PC-3 (cell line): ENCODE data around the gene PSMB4. TPM values are rescaled to one million over a fixed set of nuclear protein-coding genes. Genes with fewer than 3 reads are reported as not detected.

Experiments
- ATAC-seq: fragments of 200-7000 bp; cut with Tn5 transposase; 2 replicates; pipeline ENCODE4 v1.9.1; 2020; ENCODE audit warnings: mild to moderate bottlenecking, moderate library complexity
- BruUV-seq: library from RNA; stranded (reverse); fragments of 400-500 nt; replicated peaks from 2 replicates; lab custom pipeline; 2021; lab: Mats Ljungman, UMichigan
- CTCF ChIA-PET: fragments of 300-600 bp; sonication (Branson Sonifier 250); formaldehyde crosslinking; loops from one replicate; lab custom pipeline; 2022; ENCODE audit warnings: antibody characterized with exemption; lab: Charles Lee
- POLR2A ChIA-PET: fragments of 300-600 bp; sonication (Branson Sonifier 250); formaldehyde crosslinking; loops from one replicate; lab custom pipeline; 2022; ENCODE audit warnings: antibody characterized with exemption; ENCODE audit not compliant: unreplicated experiment; lab: Charles Lee
- DNase-seq: peaks from one replicate; pipeline ENCODE4 v3.0.0-alpha.2; 2015
- H2AFZ ChIP-seq: fragments of 300-600 bp; sonication (generic); 2 replicates; pipeline ENCODE4 v1.6.0; 2016; ENCODE audit warnings: antibody characterized with exemption, low read length
- H3F3A ChIP-seq: fragments of 300-600 bp; sonication (generic); one replicate; pipeline ENCODE4 v1.6.0; 2017; ENCODE audit warnings: antibody characterized with exemption, low read length, control low read depth, mild to moderate bottlenecking; ENCODE audit not compliant: unreplicated experiment
- H3K27ac ChIP-seq: fragments of 300-600 bp; sonication (generic); 2 replicates; pipeline ENCODE4 v1.5.1; 2016; ENCODE audit warnings: mild to moderate bottlenecking, low read length
- H3K27me3 ChIP-seq: fragments of 300-600 bp; sonication (generic); 2 replicates; pipeline ENCODE4 v1.6.1; 2016; ENCODE audit warnings: low read length, mixed read lengths
- H3K36me3 ChIP-seq: fragments of 300-600 bp; sonication (generic); 2 replicates; pipeline ENCODE4 v1.6.1; 2016; ENCODE audit warnings: low read depth, mixed run types, low read length, mixed read lengths
- H3K4me1 ChIP-seq: fragments of 300-600 bp; sonication (generic); 2 replicates; pipeline ENCODE4 v1.5.1; 2016; ENCODE audit warnings: low read length; ENCODE audit not compliant: insufficient read depth
- H3K4me2 ChIP-seq: fragments of 300-600 bp; sonication (generic); 2 replicates; pipeline ENCODE4 v1.6.0; 2016; ENCODE audit warnings: low read length
- H3K4me3 ChIP-seq: fragments of 300-600 bp; sonication (generic); 2 replicates; pipeline ENCODE4 v1.5.1; 2016; ENCODE audit warnings: mild to moderate bottlenecking, low read length, mixed read lengths
- H3K79me2 ChIP-seq: fragments of 300-600 bp; sonication (generic); 2 replicates; pipeline ENCODE4 v1.6.1; 2017; ENCODE audit warnings: low read length, mixed read lengths
- H3K9ac ChIP-seq: fragments of 300-600 bp; sonication (generic); 2 replicates; pipeline ENCODE4 v1.6.0; 2016; ENCODE audit warnings: mild to moderate bottlenecking, low read length
- H3K9me2 ChIP-seq: fragments of 300-600 bp; sonication (generic); replicated peaks from 2 replicates; pipeline ENCODE4 v1.6.1; 2016; ENCODE audit warnings: mixed run types, low read length, mixed read lengths
- H3K9me3 ChIP-seq: fragments of 300-600 bp; sonication (generic); 2 replicates; pipeline ENCODE4 v1.6.1; 2016; ENCODE audit warnings: low read length, mixed read lengths
- H4K20me1 ChIP-seq: fragments of 300-600 bp; sonication (generic); 2 replicates; pipeline ENCODE4 v1.6.1; 2016; ENCODE audit warnings: low read length, mixed read lengths
- CTCF ChIP-seq: fragments of 300-600 bp; sonication (generic); conservative IDR thresholded peaks from 2 replicates; pipeline ENCODE4 v1.5.1; 2017; ENCODE audit warnings: antibody characterized with exemption, low read depth, mild to moderate bottlenecking, low read length
- EZH2 ChIP-seq: fragments of 300-600 bp; sonication (generic); IDR thresholded peaks from one replicate; pipeline ENCODE4 v1.6.1; 2017; ENCODE audit warnings: antibody characterized with exemption, mild to moderate bottlenecking, low read length; ENCODE audit not compliant: unreplicated experiment
- EZH2phosphoT487 ChIP-seq: fragments of 300-600 bp; sonication (generic); IDR thresholded peaks from 2 replicates; pipeline ENCODE4 v1.6.1; 2018; ENCODE audit warnings: mild to moderate bottlenecking, antibody characterized with exemption, low read length, borderline replicate concordance
- intact Hi-C: fragments of 100-400 bp; cut with micrococcal nuclease; formaldehyde crosslinking; loops from 2 replicates; pipeline ENCODE4 v1.9.0; 2023
- total RNA-seq: library from RNA; depleted of rRNA; stranded (reverse); fragments of >200 nt; gene quantifications from 2 replicates; pipeline ENCODE4 v1.2.3, GENCODE V29; 2014

Gene PSMB4
- total RNA-seq, 1 experiment from 2014 or later: 818 TPM

- ATAC-seq (peak; percentile 48), DNase-seq (peak; percentile 40)
- Histone ChIP-seq H3K9ac (no peak overlapping the region), H3K27ac (no peak overlapping the region), H3K4me3 (peak overlapping the region; percentile 61), H3K9me2 (no peaks in the 10 kb centered on the region), H3K79me2 (no peaks in the 10 kb centered on the region), H3K36me3 (no peaks in the 10 kb centered on the region), H3K4me1 (peaks cover 31% of the 10 kb centered on the region), H3K27me3 (no peaks in the 10 kb centered on the region), H2AFZ (no peak overlapping the region), H3K9me3 (no peaks in the 10 kb centered on the region), H3F3A (no peaks in the 10 kb centered on the region), H3K4me2 (peak overlapping the region; percentile 74), H4K20me1 (no peaks in the 10 kb centered on the region)
- TF ChIP-seq CTCF: no peak
- TF ChIP-seq EZH2phosphoT487: no peak
- no peak for TF ChIP-seq EZH2
- ChIA-PET POLR2A (interaction anchor here (0.5 to 0.6 kb wide), 3 partner anchors 31 to 63 kb away, joined by 3 to 9 read pairs (median 4); no protein-coding TSS in a partner anchor), CTCF (interaction anchor here (0.6 kb wide), 2 partner anchors 90 to 120 kb away, joined by 3 read pairs; no protein-coding TSS in a partner anchor)
- no TSS peak for BruUV-seq
- intact Hi-C loops: no loop called here
These were observed 27.9 kb upstream of the PSMB4 start for GRCh38 chr1:151371370-151372057.

- ChIA-PET POLR2A (interaction anchor here (0.5 to 0.7 kb wide), 5 partner anchors 31 to 438 kb away, joined by 3 to 9 read pairs (median 3); no protein-coding TSS in a partner anchor), CTCF (interaction anchor here (0.6 kb wide), 3 partner anchors 71 to 120 kb away, joined by 3 read pairs; no protein-coding TSS in a partner anchor)
- Histone ChIP-seq H3K9me2 (no peaks in the 10 kb centered on the region), H3F3A (no peaks in the 10 kb centered on the region), H3K4me1 (peaks cover 31% of the 10 kb centered on the region), H3K4me2 (peak within 1 kb of the TSS; percentile 74), H3K36me3 (no peaks in the 10 kb centered on the region), H4K20me1 (no peaks in the 10 kb centered on the region), H3K79me2 (no peaks in the 10 kb centered on the region), H3K4me3 (peak within 1 kb of the TSS; percentile 61), H3K9ac (peak within 1 kb of the TSS; percentile 17; the same call in 1 of the 2 replicates), H3K27me3 (no peaks in the 10 kb centered on the region), H3K27ac (no peak within 1 kb of the TSS), H3K9me3 (no peaks in the 10 kb centered on the region), H2AFZ (peak within 1 kb of the TSS; percentile 68)
- BruUV-seq: TSS peak; percentile 74
- intact Hi-C loops: no loop called here
- ATAC-seq: peak; percentile 72
- peak; percentile 85 for DNase-seq
- TF ChIP-seq CTCF: no peak
- TF ChIP-seq EZH2: no peak
- no peak for TF ChIP-seq EZH2phosphoT487
These were observed 27.1 kb upstream of the PSMB4 start, which contains the start of gene SELENBP1 for GRCh38 chr1:151372058-151372934. SELENBP1 (minus strand) TSS chr1:151372705; CDS start chr1:151372641, 64 bp downstream.
